ENCODE data around the gene IMPA2.

GRCh38 chr18:12036201-12036751 lies 55.0 kb downstream of the IMPA2 start:
- TF ChIP-seq, protein P1, sequence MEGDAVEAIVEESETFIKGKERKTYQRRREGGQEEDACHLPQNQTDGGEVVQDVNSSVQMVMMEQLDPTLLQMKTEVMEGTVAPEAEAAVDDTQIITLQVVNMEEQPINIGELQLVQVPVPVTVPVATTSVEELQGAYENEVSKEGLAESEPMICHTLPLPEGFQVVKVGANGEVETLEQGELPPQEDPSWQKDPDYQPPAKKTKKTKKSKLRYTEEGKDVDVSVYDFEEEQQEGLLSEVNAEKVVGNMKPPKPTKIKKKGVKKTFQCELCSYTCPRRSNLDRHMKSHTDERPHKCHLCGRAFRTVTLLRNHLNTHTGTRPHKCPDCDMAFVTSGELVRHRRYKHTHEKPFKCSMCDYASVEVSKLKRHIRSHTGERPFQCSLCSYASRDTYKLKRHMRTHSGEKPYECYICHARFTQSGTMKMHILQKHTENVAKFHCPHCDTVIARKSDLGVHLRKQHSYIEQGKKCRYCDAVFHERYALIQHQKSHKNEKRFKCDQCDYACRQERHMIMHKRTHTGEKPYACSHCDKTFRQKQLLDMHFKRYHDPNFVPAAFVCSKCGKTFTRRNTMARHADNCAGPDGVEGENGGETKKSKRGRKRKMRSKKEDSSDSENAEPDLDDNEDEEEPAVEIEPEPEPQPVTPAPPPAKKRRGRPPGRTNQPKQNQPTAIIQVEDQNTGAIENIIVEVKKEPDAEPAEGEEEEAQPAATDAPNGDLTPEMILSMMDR (IDR thresholded peaks at IDR 0.05; ENCODE audit: insufficient read depth, low read length, poor library complexity, severe bottlenecking), result no peak
- TF ChIP-seq EZH2phosphoT487 (conservative IDR thresholded peaks at IDR 0.05; ENCODE audit: low read length), result no peak

Data from SU-DHL-6 (cell line).